GM18861 (cell line): Measurements from ENCODE around the gene CST3.
"Not testable (repeated sequence)": the region's sequence is repeated elsewhere in the genome, so short reads cannot be mapped to it uniquely, and the experiment has no call there.

Source experiments
- ATAC-seq: cut with Tn5 transposase; IDR thresholded peaks from one replicate; pipeline ENCODE4 v1.9.1; 2021; ENCODE audit not compliant: unreplicated experiment

CST3 gene

GRCh38 chr20:23662276-23662870 lies 24.6 kb upstream of the CST3 start:
- no peak for ATAC-seq

- ATAC-seq: no peak
Measured at GRCh38 chr20:23661002-23661429, 23.3 kb upstream of the CST3 start.

DNA sequence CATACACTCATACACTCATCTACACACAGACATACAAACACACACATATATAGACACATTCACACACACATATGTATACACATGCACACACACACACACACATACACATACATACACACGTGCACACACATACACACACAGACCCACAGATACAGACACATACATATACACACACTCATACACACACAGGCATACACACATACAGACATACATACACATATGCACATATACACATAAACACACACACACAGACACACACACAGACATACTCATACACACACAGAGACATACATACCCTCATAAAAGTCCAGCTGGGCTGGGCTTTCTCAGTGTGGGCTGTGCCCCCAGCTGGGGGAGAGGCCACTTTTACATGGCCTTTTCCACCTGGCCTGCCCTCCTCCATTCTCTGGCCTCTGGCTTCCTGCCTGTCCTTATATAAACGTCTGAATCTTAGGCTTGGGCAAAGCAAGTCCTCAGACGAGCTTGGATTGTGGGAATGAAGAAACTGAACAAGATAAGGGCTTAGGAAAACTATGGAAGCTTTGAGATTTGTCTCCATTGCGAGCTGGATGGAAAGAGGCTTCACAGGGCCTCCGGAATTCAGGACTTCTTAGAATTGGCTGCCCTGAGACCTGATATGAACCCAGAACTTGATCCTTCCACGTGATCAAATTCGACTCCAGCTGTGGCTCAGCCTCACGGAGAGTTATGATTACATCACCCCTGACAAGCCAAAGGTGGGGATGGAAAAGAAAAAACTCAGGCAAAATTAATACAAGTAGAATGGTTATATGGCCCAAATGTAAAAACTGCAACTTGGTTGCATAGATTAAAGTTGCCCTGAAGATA lies 22.5 kb upstream of the CST3 start:
- ATAC-seq: no peak

DNA sequence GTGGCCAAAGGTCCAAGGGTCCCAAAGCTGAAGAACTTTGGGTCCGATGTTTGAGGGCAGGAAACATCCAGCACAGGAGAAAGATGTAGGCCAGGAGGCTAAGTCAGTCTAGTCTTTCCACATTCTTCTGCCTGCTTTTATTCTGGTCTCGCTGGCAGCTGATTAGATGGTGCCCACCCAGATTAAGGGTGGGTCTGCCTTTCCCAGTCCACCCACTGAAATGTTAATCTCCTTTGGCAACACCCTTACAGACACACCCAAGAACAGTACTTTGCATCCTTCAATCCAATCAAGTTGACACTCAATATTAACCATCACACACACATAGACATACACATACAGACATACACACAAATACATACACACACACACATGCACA lies 21.8 kb upstream of the CST3 start:
- not testable (repeated sequence) for ATAC-seq

DNA sequence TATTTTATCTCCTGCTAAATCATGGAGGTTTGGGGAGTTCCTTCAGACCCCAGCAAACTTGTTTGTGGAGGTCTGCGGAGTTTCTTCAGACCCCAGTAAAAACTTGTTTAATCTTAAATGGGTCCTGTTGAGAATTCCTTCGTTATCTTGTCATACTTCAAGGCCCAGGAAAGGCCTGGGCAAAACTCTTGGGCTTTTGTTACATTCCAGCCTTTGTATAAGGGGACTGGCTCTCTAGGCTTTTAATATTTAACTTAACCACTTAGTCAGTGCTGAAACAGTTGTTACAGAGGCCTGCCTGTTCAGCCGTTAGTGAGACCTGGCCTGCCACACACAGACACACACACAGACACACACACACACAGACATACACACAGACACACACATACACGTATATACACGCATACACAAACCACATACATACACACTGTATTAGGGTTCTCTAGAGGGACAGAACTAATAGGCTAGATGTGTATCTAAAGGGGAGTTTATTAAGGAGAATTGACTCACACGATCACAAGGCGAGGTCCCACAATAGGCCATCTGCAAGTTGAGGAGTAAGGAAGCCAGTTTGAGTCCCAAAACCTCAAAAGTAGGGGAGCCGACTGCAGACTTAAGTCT lies 21.3 kb upstream of the CST3 start:
- no peak for ATAC-seq

DNA sequence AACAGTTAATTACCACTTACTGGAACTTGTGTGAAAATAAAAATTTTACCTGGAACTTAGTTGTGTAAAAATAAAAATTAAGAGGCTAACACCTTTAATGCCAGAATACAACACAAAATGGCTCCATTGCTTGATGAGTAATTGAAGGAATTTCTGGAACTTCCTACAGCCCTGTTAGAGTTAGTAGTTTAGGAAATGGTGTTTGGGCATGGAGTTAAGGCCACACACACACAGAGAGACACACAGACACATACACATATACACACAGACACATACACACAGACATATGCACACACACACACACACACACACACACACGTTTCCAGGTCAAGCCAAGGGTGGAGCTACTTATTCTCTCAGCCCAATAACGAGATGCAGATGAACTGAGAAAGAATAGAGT lies 20.6 kb upstream of the CST3 start:
- ATAC-seq: no peak

DNA sequence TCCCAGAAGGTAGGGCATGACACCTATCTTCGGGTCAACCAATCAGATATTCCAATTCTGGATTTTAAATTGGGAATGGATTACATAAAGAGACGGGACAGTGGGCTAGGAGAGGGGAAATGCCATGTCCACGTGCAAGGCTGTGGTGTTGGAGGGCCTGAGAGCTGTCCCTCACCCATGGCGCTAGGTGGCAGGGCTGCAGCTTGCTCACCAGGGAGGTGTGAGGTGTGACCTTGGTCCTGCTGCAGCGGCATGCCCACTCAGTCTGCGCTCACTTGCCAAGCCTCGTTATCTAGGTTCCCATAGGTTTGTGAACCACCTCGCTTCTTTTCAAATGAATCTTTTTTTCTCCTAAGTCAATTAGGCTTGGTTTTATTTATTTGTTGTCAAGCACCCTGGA lies 19.4 kb upstream of the CST3 start:
- no peak for ATAC-seq

GRCh38 chr20:23656372-23656771 lies 18.6 kb upstream of the CST3 start:
- ATAC-seq: no peak

DNA sequence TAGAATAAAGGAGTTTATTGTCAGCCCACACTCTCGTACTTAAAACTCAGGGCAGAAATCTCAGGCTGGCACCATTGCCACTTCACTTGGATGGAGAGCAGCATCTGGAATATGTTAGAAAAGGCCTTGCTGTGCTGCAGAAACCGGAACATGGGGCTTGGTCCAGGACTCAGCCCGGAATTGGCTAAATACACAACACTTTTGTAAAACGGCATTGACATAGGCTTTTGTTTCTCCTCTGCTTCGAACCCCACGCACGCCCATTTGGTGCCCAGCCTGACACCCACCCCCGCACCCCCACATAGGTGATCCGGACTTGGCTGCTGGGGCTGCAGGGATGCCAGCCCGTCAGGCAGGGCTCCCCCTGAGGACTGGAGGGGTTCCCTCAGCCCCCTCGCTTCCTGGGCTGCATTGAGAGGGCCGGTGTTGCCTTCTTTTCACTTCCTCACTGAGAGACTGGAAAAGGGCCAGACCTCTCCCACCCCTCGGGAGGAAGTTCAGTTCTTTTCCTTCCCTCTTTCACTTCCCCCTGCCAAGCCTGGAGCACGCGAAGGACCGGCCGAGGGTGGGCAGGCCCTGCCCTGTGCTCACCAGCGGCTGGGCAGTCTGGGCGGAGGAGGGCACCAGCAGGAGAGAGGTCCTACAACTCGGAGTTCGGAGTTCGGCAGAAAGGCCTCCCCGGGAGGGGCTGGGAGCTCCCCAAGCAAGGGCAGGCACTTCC lies 17.9 kb upstream of the CST3 start:
- no peak for ATAC-seq

GRCh38 chr20:23654717-23655116 lies 17.0 kb upstream of the CST3 start:
- no peak for ATAC-seq

DNA sequence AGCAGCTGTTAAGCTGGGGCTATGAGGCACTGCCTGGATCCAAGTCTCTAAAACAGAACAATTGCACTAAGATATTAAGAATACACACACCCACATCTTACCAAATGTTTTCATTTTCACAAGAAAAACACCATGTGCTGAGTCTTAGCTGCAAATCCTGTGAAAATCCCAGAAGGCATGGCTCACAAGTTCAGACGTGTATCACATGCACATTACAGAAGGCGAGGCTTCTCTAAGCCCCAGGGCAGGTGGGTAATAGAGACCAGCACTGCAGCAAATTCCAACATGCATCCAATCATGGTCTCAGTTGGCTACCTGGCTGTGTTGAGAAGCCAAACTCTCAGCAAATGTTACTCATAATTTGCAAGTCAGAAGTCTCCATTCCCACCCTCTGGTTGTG lies 16.2 kb upstream of the CST3 start:
- ATAC-seq: no peak

- no peak for ATAC-seq
Measured at GRCh38 chr20:23653400-23653938, 15.7 kb upstream of the CST3 start.

- no peak for ATAC-seq
Measured at GRCh38 chr20:23652926-23653325, 15.2 kb upstream of the CST3 start.

DNA sequence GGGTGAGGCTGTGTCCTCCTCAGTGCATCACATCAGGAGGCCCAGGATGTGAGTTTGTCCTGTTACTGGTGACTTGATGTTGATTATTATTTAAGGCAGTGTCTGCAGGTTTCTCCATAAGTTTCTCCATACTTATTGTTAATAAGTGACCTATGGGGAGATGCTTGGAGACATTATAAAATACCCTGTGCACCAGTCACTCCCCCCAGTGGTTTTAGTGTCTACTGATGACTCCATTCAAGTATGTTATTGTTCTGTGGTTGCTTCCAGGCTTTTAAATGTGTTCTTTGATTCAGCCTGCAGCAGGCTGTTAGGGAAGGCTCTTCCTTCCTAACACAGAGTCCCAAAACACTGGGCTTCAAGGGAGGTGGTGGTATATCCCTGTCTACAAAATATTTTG lies 14.6 kb upstream of the CST3 start:
- no peak for ATAC-seq

DNA sequence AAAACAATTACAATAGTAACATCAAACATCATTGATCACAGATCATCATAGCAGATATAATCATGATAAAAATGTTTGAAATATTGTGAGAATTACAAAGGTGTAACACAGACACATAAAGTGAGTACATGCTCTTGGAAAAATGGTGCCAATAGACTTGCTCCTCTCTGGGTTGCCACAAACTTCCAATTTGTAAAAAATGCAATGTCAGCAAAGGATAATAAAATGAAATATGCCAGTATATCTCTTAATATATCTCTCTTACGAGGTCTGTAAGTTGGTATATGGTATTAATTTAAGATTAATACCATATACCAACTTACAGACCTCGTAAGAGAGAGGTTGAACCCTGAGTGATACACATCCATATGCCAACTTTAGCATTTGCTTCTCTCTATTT lies 13.4 kb upstream of the CST3 start:
- no peak for ATAC-seq

- no peak for ATAC-seq
Measured at GRCh38 chr20:23649830-23650417, 12.2 kb upstream of the CST3 start.

GRCh38 chr20:23649242-23649641 lies 11.5 kb upstream of the CST3 start:
- ATAC-seq: no peak

- no peak for ATAC-seq
Measured at GRCh38 chr20:23647346-23647745, 9.6 kb upstream of the CST3 start.

DNA sequence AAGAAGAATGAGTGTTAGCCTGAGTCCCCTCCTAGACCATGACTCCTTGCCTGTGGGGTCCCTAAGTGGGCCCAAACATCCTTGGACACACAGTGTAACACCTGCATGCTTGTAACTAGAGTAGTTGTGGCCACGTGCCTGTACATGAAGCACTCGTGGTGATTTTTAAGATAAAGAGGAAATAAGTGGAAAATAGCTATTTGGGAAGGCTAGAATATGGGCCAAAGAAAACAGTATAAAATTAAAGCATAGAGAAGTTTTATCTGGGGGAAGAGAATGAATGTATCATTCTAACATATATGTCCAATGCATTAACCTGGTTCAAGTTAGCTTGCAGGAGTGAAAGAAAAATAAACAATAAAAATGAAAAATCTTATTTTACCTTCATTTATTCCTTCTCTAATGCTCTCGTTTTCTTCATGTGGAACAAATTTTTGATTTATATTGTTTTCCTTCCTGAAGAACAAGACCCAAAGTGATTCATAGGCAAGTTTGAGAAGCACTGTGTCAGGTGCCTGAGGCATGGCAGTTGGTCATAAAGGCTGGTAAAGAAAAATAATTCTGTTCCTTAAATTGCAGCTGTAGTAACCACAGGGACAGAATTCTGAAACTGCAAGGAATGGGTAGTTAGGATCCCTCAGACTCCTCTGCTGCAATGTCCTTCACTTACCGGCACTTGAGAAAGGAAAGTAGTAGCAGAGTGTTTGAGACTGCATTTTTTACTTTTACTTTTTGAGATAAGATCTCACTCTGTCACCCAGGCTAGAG lies 8.5 kb upstream of the CST3 start:
- no peak for ATAC-seq

DNA sequence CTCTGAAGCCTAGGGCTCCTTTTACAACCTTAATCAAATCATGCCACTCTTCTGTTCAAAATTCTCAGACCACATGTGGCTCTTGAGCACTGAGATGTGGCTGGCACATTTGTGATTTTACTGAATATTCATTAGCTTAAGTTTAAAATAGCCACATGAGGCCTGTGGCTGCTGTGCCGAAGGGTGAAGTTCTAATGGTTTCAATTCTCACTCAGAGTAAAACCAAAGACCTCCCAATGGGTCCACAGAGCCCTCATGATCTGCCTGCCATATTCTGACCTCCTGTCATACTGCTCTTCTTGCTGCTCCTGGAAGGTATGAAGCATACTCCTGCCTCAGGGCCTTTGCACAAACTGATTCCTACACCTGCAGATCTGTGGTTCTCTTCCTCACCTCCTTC lies 7.8 kb upstream of the CST3 start:
- no peak for ATAC-seq
